ENCODE results near the gene PDLIM7. TPM values are rescaled to one million over a fixed set of nuclear protein-coding genes. Genes with fewer than 3 reads are reported as not detected.

PDLIM7 gene
- total and polyA plus RNA-seq, 2 of the 8 experiments (the other 6 are each of a cell fraction or from before 2014, with no cell fraction given) = 67.3 to 94.2 TPM

- H2BK15ac ChIP-seq (ENCODE audit: low read length) = no peak overlapping the region
- H3K56ac ChIP-seq (replicated peaks; ENCODE audit: insufficient read length, low read depth, low read length) = no peak overlapping the region
- H3K79me1 ChIP-seq (ENCODE audit: low read depth, low read length) = peaks cover 23% of the 10 kb centered on the region
- peak in 1 of 2 experiments; percentile 75 for DNase-seq (ENCODE audit: low read depth in 1 of 2, low spot score in 2 of 2)
- 81% methylated on average over 18 of the region's 25 CpGs; no CpG with 5 or more reads in 1 of the 2 experiments for WGBS, 2 experiments (ENCODE audit: extremely low coverage in 1 of 2, insufficient coverage in 1 of 2, insufficient read length in 1 of 2, insufficient replicate concordance in 2 of 2, low coverage in 1 of 2, low lambda C conversion rate in 2 of 2, missing lambda C conversion rate in 1 of 2)
- POLR2A ChIA-PET (ENCODE audit: partially characterized antibody) = interaction anchor here (0.8 to 67.5 kb wide), 5 partner anchors 0 to 157 kb away, joined by 3 to 3349 read pairs (median 6); partner anchors contain the start of genes DBN1, DDX41, DOK3 and GRK6
- H3K4ac ChIP-seq (replicated peaks; ENCODE audit: insufficient read length, low read depth, low read length) = no peak overlapping the region
- peaks cover 2% of the 10 kb centered on the region for H3K23me2 ChIP-seq (ENCODE audit: low read depth, low read length)
- no peak overlapping the region for H2BK120ac ChIP-seq (replicated peaks; ENCODE audit: low read depth, low read length)
- no peak overlapping the region for H3K18ac ChIP-seq (ENCODE audit: extremely low read depth, low read length)
- H3K4me1 ChIP-seq (replicated peaks in 1 of 4; ENCODE audit: control insufficient read depth in 3 of 4, insufficient read depth in 4 of 4, low read length in 3 of 4) = peaks cover 11 to 32% (median 29%) of the 10 kb centered on the region in 4 experiments
- H4K8ac ChIP-seq (ENCODE audit: extremely low read depth, insufficient read depth, low read length) = peak overlapping the region; percentile 76
- no peak overlapping the region for H3K23ac ChIP-seq (ENCODE audit: insufficient read length)
- peak overlapping the region in 1 of 2 experiments; percentile 78; a peak in 1 of 4 replicates for H3K4me2 ChIP-seq (ENCODE audit: insufficient read depth in 1 of 2, low read depth in 2 of 2, low read length in 2 of 2)
- H3K9me3 ChIP-seq (ENCODE audit: insufficient read depth in 2 of 2, low read depth in 1 of 2, low read length in 1 of 2) = peaks cover 0 to 4% of the 10 kb centered on the region in 2 experiments; a peak in 2 of 4 replicates
- H3K4me3 ChIP-seq (ENCODE audit: extremely low read depth in 1 of 4, insufficient read depth in 2 of 4, low read depth in 3 of 4, low read length in 4 of 4) = no peak overlapping the region
- H3K36me3 ChIP-seq (ENCODE audit: control insufficient read depth in 2 of 4, insufficient read depth in 4 of 4, low read length in 3 of 4) = peaks cover 33 to 61% (median 45%) of the 10 kb centered on the region in 4 experiments
- no peak overlapping the region for H2AFZ ChIP-seq (ENCODE audit: low read length)
- H4K20me1 ChIP-seq (replicated peaks in 1 of 2; ENCODE audit: control insufficient read depth in 1 of 2, insufficient read depth in 2 of 2, low read length in 2 of 2) = peaks cover 32 to 43% of the 10 kb centered on the region in 2 experiments
- no peak overlapping the region; a peak in 3 of 7 replicates for H3K9ac ChIP-seq (replicated peaks in 1 of 4; ENCODE audit: extremely low read depth in 1 of 4, low read depth in 3 of 4, low read length in 3 of 4)
- CTCF ChIA-PET (ENCODE audit: partially characterized antibody) = interaction anchor here (0.8 to 7.9 kb wide), 11 partner anchors 9 to 159 kb away, joined by 3 to 64 read pairs (median 3); no protein-coding TSS in a partner anchor
- no peak for FAIRE-seq
- no peak overlapping the region for H2BK12ac ChIP-seq (ENCODE audit: low read depth, low read length)
- no peak overlapping the region for H4K91ac ChIP-seq (replicated peaks; ENCODE audit: insufficient read length, low read length)
- no peaks in the 10 kb centered on the region for H3K27me3 ChIP-seq (replicated peaks in 1 of 4; ENCODE audit: control insufficient read depth in 3 of 4, extremely low read depth in 1 of 4, insufficient read depth in 3 of 4, low read length in 3 of 4)
- H2AK5ac ChIP-seq (ENCODE audit: low read depth, low read length) = no peak overlapping the region
- no peak overlapping the region for H4K5ac ChIP-seq (ENCODE audit: insufficient read length, low read depth, low read length)
- peaks cover 14 to 50% of the 10 kb centered on the region in 2 experiments for H3K79me2 ChIP-seq (ENCODE audit: control insufficient read depth in 1 of 2, insufficient read depth in 2 of 2, low read length in 2 of 2)
- H3K27ac ChIP-seq (ENCODE audit: low read depth, low read length) = 0 out of 2 replicates have a peak overlapping the region, but pooled peaks have one; percentile 68
- H2BK20ac ChIP-seq (ENCODE audit: low read length) = no peak overlapping the region
- peak overlapping the region; percentile 81; the same call in 1 of the 2 replicates for H2BK5ac ChIP-seq (ENCODE audit: low read depth, low read length)
- H3K14ac ChIP-seq (ENCODE audit: insufficient read length) = no peak overlapping the region
- TF ChIP-seq SP2 (IDR thresholded peaks at IDR 0.05; ENCODE audit: low read length) (no peak), RFX5 (IDR thresholded peaks at IDR 0.05; ENCODE audit: borderline replicate concordance, low read depth, low read length) (no peak), NANOG (IDR thresholded peaks at IDR 0.05; ENCODE audit: insufficient read depth, low read depth, low read length, poor library complexity, severe bottlenecking) (no peak), BCL11A (IDR thresholded peaks at IDR 0.05; ENCODE audit: low read depth in 2 of 2, low read length in 2 of 2) (no peak), FOSL1 (IDR thresholded peaks at IDR 0.05; ENCODE audit: insufficient read depth, low read depth, low read length) (no peak), POU5F1 (IDR thresholded peaks at IDR 0.05; ENCODE audit: low read depth, low read length) (no peak), CHD2 (IDR thresholded peaks at IDR 0.05; ENCODE audit: low read length) (no peak), YY1 (IDR thresholded peaks at IDR 0.05; ENCODE audit: low read depth, low read length) (no peak), KDM4A (IDR thresholded peaks at IDR 0.05; ENCODE audit: low read depth, low read length, severe bottlenecking) (no peak)
- TF ChIP-seq, protein P1, sequence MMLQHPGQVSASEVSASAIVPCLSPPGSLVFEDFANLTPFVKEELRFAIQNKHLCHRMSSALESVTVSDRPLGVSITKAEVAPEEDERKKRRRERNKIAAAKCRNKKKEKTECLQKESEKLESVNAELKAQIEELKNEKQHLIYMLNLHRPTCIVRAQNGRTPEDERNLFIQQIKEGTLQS (IDR thresholded peaks at IDR 0.05; ENCODE audit: insufficient read depth, low read depth, low read length) = no peak
Measured at GRCh38 chr5:177468685-177469628, 28.4 kb downstream of the PDLIM7 start.

All from H1 (cell line).